Activated T-helper 1 cell treated with Interleukin-2 at 50 U/mL for 16 hours (primary cell): Measurements from ENCODE around the gene SLC66A1.

Experiments used
- DNase-seq: peaks from one replicate; pipeline ENCODE4 v3.0.0-alpha.2; 2020; ENCODE audit warnings: low read depth

SLC66A1 gene

GRCh38 chr1:19305880-19306279, 6.2 kb upstream of the SLC66A1 start:
- DNase-seq = no peak

GRCh38 chr1:19306941-19307340, 5.2 kb upstream of the SLC66A1 start:
- DNase-seq = no peak

GRCh38 chr1:19307794-19308508, 4.2 kb upstream of the SLC66A1 start:
- no peak for DNase-seq

- DNase-seq = no peak
Observed at GRCh38 chr1:19308509-19308907, 3.6 kb upstream of the SLC66A1 start.

GRCh38 chr1:19309123-19309813, 2.9 kb upstream of the SLC66A1 start:
- DNase-seq = no peak

GRCh38 chr1:19310061-19310460, 2.1 kb upstream of the SLC66A1 start:
- DNase-seq = no peak

GRCh38 chr1:19310720-19311502, 1.2 kb upstream of the SLC66A1 start:
- DNase-seq = no peak

- DNase-seq = no peak
Observed at GRCh38 chr1:19311503-19311930, 609 bp upstream of the SLC66A1 start.

GRCh38 chr1:19312782-19313635, 883 bp downstream of the SLC66A1 start:
- no peak for DNase-seq

- DNase-seq = no peak
Observed at GRCh38 chr1:19313636-19313959, 1.5 kb downstream of the SLC66A1 start.

GRCh38 chr1:19313961-19314882, 2.1 kb downstream of the SLC66A1 start:
- no peak for DNase-seq

- no peak for DNase-seq
Observed at GRCh38 chr1:19315378-19316198, 3.5 kb downstream of the SLC66A1 start.

GRCh38 chr1:19317126-19317910, 5.2 kb downstream of the SLC66A1 start:
- no peak for DNase-seq

GRCh38 chr1:19319196-19319595, 7.1 kb downstream of the SLC66A1 start:
- DNase-seq = no peak

GRCh38 chr1:19321071-19321470, 8.9 kb downstream of the SLC66A1 start:
- no peak for DNase-seq

- no peak for DNase-seq
Observed at GRCh38 chr1:19322481-19322880, 10.4 kb downstream of the SLC66A1 start.

- no peak for DNase-seq
Observed at GRCh38 chr1:19323987-19324664, 12.0 kb downstream of the SLC66A1 start.

- DNase-seq = no peak
Observed at GRCh38 chr1:19324665-19324990, 12.5 kb downstream of the SLC66A1 start.
